PFSK-1 (cell line): ENCODE data around the gene POLR1B.

Experiments used
- SIN3A ChIP-seq: IDR thresholded peaks from 2 replicates; pipeline ENCODE4 v1.6.1; 2012; ENCODE audit warnings: mild to moderate bottlenecking, low read length, moderate library complexity, borderline replicate concordance; ENCODE audit not compliant: insufficient read depth
- TAF1 ChIP-seq: IDR thresholded peaks from 2 replicates; pipeline ENCODE4 v1.6.1; 2012; ENCODE audit warnings: low read length, control low read depth, borderline replicate concordance; ENCODE audit not compliant: insufficient read depth
- TF ChIP-seq, protein P1 (sequence below), 2 experiments: IDR thresholded peaks; 2 replicates each; pipeline versions ENCODE4 v1.6.1 to v1.8.0; 2011 to 2012; ENCODE audit warnings: low read depth in 2 of 2, low read length in 2 of 2, control low read depth in 1 of 2, inconsistent platforms in 1 of 2, mild to moderate bottlenecking in 1 of 2, moderate library complexity in 1 of 2; ENCODE audit not compliant: insufficient read depth in 1 of 2

- TF ChIP-seq, protein P1, sequence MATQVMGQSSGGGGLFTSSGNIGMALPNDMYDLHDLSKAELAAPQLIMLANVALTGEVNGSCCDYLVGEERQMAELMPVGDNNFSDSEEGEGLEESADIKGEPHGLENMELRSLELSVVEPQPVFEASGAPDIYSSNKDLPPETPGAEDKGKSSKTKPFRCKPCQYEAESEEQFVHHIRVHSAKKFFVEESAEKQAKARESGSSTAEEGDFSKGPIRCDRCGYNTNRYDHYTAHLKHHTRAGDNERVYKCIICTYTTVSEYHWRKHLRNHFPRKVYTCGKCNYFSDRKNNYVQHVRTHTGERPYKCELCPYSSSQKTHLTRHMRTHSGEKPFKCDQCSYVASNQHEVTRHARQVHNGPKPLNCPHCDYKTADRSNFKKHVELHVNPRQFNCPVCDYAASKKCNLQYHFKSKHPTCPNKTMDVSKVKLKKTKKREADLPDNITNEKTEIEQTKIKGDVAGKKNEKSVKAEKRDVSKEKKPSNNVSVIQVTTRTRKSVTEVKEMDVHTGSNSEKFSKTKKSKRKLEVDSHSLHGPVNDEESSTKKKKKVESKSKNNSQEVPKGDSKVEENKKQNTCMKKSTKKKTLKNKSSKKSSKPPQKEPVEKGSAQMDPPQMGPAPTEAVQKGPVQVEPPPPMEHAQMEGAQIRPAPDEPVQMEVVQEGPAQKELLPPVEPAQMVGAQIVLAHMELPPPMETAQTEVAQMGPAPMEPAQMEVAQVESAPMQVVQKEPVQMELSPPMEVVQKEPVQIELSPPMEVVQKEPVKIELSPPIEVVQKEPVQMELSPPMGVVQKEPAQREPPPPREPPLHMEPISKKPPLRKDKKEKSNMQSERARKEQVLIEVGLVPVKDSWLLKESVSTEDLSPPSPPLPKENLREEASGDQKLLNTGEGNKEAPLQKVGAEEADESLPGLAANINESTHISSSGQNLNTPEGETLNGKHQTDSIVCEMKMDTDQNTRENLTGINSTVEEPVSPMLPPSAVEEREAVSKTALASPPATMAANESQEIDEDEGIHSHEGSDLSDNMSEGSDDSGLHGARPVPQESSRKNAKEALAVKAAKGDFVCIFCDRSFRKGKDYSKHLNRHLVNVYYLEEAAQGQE (IDR thresholded peaks at IDR 0.05; ENCODE audit: insufficient read depth in 1 of 2, low read depth in 2 of 2, low read length in 2 of 2), result no peak
- TF ChIP-seq TAF1 (no peak), SIN3A (no peak)
These were observed 58.4 kb downstream of the POLR1B start for GRCh38 chr2:112600634-112601033.
